ENCODE measurements around the gene ADCY7.
A peak's percentile ranks its signal among the peaks of the same experiment; 100 is the strongest.

ADCY7 gene

DNA sequence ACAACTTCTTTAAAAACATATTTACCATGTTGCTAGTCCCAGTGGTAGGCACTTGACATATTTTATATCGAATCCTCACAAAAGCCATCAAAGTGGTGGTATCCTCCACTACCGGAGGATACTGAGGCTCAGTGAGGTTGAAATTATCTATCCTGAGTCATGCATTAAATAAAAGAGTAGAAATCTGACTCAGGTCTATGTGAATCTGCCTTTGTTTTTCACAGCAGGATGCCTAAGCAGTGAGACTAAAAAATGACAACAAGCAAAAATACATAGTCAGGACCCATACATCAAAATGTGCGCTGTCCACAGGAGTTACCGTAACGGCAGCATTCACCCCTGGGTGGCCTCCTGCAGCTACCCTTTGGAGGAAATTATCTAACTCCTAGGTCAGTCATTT, 84.8 kb downstream of the ADCY7 start:
- no peak for DNase-seq

DNA sequence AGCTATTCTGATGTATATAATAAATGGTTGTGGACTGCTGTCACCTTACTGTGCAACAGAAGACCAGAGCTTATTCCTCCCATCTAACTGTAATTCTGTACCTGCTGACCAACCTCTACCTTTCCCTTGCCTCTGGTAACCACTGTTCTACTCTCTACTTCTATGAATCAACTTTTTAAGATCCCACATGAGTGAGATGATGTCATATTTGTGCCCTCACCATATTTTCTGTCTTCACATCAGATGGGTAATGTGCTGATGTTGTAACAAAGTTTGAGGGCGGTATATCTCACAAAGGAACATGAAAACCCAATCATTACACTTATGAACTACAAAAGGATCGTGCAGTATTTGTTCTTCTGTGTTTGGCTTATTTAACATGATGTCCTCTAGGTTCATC, 85.6 kb downstream of the ADCY7 start:
- DNase-seq: no peak

- no peak for DNase-seq
These were observed 87.7 kb downstream of the ADCY7 start for GRCh38 chr16:50354082-50354481.

GRCh38 chr16:50354629-50355456, 88.5 kb downstream of the ADCY7 start:
- peak; percentile 13 for DNase-seq

GRCh38 chr16:50359626-50360025, 93.3 kb downstream of the ADCY7 start:
- no peak for DNase-seq

GRCh38 chr16:50360033-50360778, 93.9 kb downstream of the ADCY7 start:
- no peak for DNase-seq

GRCh38 chr16:50360779-50361178, 94.4 kb downstream of the ADCY7 start:
- DNase-seq: no peak

DNA sequence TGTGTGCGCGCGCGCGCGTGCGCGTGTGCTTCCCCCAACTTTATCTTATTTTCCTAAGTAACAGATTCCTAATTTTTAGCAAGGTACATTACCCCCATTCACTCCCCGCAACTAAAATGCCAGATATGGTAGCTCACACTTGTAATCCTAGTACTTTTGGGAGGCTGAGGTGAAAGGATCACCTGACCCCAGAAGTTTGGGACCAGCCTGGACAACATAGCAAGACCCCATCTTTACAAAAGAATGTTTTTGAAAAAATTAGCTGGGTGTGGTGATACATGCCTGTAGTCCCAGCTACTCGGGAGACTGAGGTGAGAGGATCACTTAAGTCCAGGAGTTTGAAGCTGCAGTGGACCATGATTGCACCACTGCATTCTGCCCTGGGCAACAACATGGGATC, 97.3 kb downstream of the ADCY7 start:
- DNase-seq: no peak

GRCh38 chr16:50365791-50366575, 99.6 kb downstream of the ADCY7 start:
- DNase-seq: peak; percentile 63

Measured in MV-4-11 (cell line).